Stimulated activated CD4-positive, alpha-beta T cell treated with anti-CD3 and anti-CD28 coated beads, Interleukin-4, amount 100 ng/mL, for 4 hours (primary cell): ENCODE data around the gene CCNG2.

Experiments
- DNase-seq, 2 experiments: peaks; one replicate each; pipeline ENCODE4 v3.0.0-alpha.2; 2020

The CCNG2 gene

GRCh38 chr4:77215107-77215506 is 58.1 kb downstream of the CCNG2 start:
- no peak for DNase-seq

- DNase-seq = no peak
Observed at GRCh38 chr4:77217526-77217925, 60.5 kb downstream of the CCNG2 start.

DNA sequence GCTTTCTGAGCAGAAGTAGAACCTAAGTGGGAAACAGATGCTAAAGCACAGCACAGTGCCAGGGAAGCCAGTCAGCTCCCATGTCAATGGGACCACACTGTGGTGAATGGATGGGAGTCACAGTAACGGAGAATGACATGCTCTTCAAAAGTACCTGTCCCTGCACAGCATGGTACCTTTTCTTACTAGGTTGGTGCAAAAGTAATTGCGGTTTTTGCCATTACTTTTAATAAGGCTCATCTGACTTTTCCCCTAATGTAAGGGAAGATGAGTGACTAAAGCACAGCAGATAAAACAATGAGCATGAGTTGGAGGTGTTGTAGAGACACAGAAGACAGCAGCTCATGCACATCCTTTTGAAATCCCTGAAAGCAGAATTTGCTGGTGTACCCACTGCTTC is 62.3 kb downstream of the CCNG2 start:
- DNase-seq = no peak
